ENCODE data around the gene CTTNBP2.

Gene CTTNBP2

GRCh38 chr7:117818232-117818631 is 55.0 kb downstream of the CTTNBP2 start:
- no peak for DNase-seq (ENCODE audit: low spot score)

- DNase-seq (ENCODE audit: low spot score): no peak
These were observed 56.5 kb downstream of the CTTNBP2 start for GRCh38 chr7:117816727-117817126.

- no peak for DNase-seq (ENCODE audit: low spot score)
These were observed 61.5 kb downstream of the CTTNBP2 start for GRCh38 chr7:117811696-117812095.

GRCh38 chr7:117810642-117811512 is 62.4 kb downstream of the CTTNBP2 start:
- DNase-seq (ENCODE audit: low spot score): no peak

GRCh38 chr7:117809958-117810357 is 63.3 kb downstream of the CTTNBP2 start:
- DNase-seq (ENCODE audit: low spot score): no peak

- no peak for DNase-seq (ENCODE audit: low spot score)
These were observed 64.1 kb downstream of the CTTNBP2 start for GRCh38 chr7:117808910-117809705.

- DNase-seq (ENCODE audit: low spot score): no peak
These were observed 64.9 kb downstream of the CTTNBP2 start for GRCh38 chr7:117808341-117808757.

GRCh38 chr7:117807676-117808075 is 65.6 kb downstream of the CTTNBP2 start:
- DNase-seq (ENCODE audit: low spot score): no peak

- DNase-seq (ENCODE audit: low spot score): no peak
These were observed 67.2 kb downstream of the CTTNBP2 start for GRCh38 chr7:117806011-117806410.

- DNase-seq (ENCODE audit: low spot score): no peak
These were observed 68.0 kb downstream of the CTTNBP2 start for GRCh38 chr7:117805241-117805640.

GRCh38 chr7:117803476-117803875 is 69.8 kb downstream of the CTTNBP2 start:
- no peak for DNase-seq (ENCODE audit: low spot score)

- no peak for DNase-seq (ENCODE audit: low spot score)
These were observed 70.6 kb downstream of the CTTNBP2 start for GRCh38 chr7:117802660-117803059.

- DNase-seq (ENCODE audit: low spot score): no peak
These were observed 72.4 kb downstream of the CTTNBP2 start for GRCh38 chr7:117800841-117801240.

GRCh38 chr7:117800406-117800805 is 72.8 kb downstream of the CTTNBP2 start:
- no peak for DNase-seq (ENCODE audit: low spot score)

GRCh38 chr7:117796889-117797288 is 76.4 kb downstream of the CTTNBP2 start:
- no peak for DNase-seq (ENCODE audit: low spot score)

- no peak for DNase-seq (ENCODE audit: low spot score)
These were observed 79.3 kb downstream of the CTTNBP2 start for GRCh38 chr7:117793976-117794375.

- no peak for DNase-seq (ENCODE audit: low spot score)
These were observed 79.7 kb downstream of the CTTNBP2 start for GRCh38 chr7:117793521-117793920.

- no peak for DNase-seq (ENCODE audit: low spot score)
These were observed 81.1 kb downstream of the CTTNBP2 start for GRCh38 chr7:117791877-117792780.

- no peak for DNase-seq (ENCODE audit: low spot score)
These were observed 82.5 kb downstream of the CTTNBP2 start for GRCh38 chr7:117790731-117791130.

GRCh38 chr7:117790251-117790650 is 83.0 kb downstream of the CTTNBP2 start:
- no peak for DNase-seq (ENCODE audit: low spot score)

- no peak for DNase-seq (ENCODE audit: low spot score)
These were observed 87.8 kb downstream of the CTTNBP2 start for GRCh38 chr7:117785431-117785830.

GRCh38 chr7:117784315-117784714 is 88.9 kb downstream of the CTTNBP2 start:
- no peak for DNase-seq (ENCODE audit: low spot score)

Measured in hematopoietic multipotent progenitor cell treated with erythropoietin and hydrocortisone succinate and interleukin-3 and kit ligand, for 15 days (in vitro differentiated cells).